WTC11 (cell line): ENCODE measurements around the gene DNTT. TPM values are rescaled to one million over a fixed set of nuclear protein-coding genes. Genes with fewer than 3 reads are reported as not detected.

Experiments used
- ATAC-seq: fragments of 200-7000 bp; cut with Tn5 transposase; 2 replicates; pipeline ENCODE4 v1.10.0; 2021; ENCODE audit warnings: mild to moderate bottlenecking, moderate library complexity
- CTCF ChIA-PET: fragments of 300-600 bp; sonication (Branson Sonifier 250); formaldehyde crosslinking; loops from one replicate; lab custom pipeline; 2021; ENCODE audit warnings: antibody characterized with exemption; lab: Charles Lee
- POLR2A ChIA-PET: fragments of 350-600 bp; sonication (Branson Sonifier 250); formaldehyde crosslinking; loops from one replicate; lab custom pipeline; 2021; ENCODE audit warnings: antibody characterized with exemption; lab: Charles Lee
- DNase-seq: peaks from one replicate; pipeline ENCODE4 v3.0.0; 2021; ENCODE audit warnings: low spot score
- H3K27ac Mint-ChIP-seq: 2 replicates; pipeline ENCODE4 v1.8.0; 2021; ENCODE audit warnings: mixed read lengths
- H3K27me3 Mint-ChIP-seq: 2 replicates; pipeline ENCODE4 v1.8.0; 2021; ENCODE audit warnings: low read depth, mild to moderate bottlenecking, moderate library complexity, mixed read lengths
- H3K36me3 Mint-ChIP-seq: 2 replicates; pipeline ENCODE4 v1.8.0; 2021; ENCODE audit warnings: mixed read lengths
- H3K4me1 Mint-ChIP-seq: 2 replicates; pipeline ENCODE4 v1.8.0; 2022; ENCODE audit warnings: mixed read lengths
- H3K4me3 Mint-ChIP-seq: 2 replicates; pipeline ENCODE4 v1.8.0; 2021; ENCODE audit warnings: mild to moderate bottlenecking, moderate library complexity, mixed read lengths
- H3K9me3 Mint-ChIP-seq: 2 replicates; pipeline ENCODE4 v1.8.0; 2021; ENCODE audit warnings: mixed read lengths
- AR ChIP-seq: fragments of 250-450 bp; sonication (Bioruptor Pico); IDR thresholded peaks from 2 replicates; pipeline ENCODE4 v1.9.0; 2021; ENCODE audit warnings: mild to moderate bottlenecking
- ATF3 ChIP-seq: sonication (generic); formaldehyde crosslinking; conservative IDR thresholded peaks from 2 replicates; pipeline ENCODE4 v1.8.1; 2022; ENCODE audit warnings: mild to moderate bottlenecking, missing genetic modification reagents
- CBFB ChIP-seq: sonication (generic); formaldehyde crosslinking; IDR thresholded peaks from 2 replicates; pipeline ENCODE4 v1.8.1; 2022; ENCODE audit warnings: mild to moderate bottlenecking, low read depth, missing genetic modification reagents
- CDX4 ChIP-seq: fragments of 250-450 bp; sonication (Bioruptor Pico); IDR thresholded peaks from 2 replicates; pipeline ENCODE4 v1.9.0; 2021; ENCODE audit warnings: moderate library complexity, mild to moderate bottlenecking, inconsistent platforms, borderline replicate concordance
- ETV6 ChIP-seq: sonication (generic); formaldehyde crosslinking; IDR thresholded peaks from 2 replicates; pipeline ENCODE4 v1.8.1; 2022; ENCODE audit warnings: mild to moderate bottlenecking, missing genetic modification reagents
- FOXJ3 ChIP-seq: sonication (generic); formaldehyde crosslinking; IDR thresholded peaks from 2 replicates; pipeline ENCODE4 v1.9.0; 2021; ENCODE audit warnings: missing genetic modification reagents, mild to moderate bottlenecking, borderline replicate concordance
- FOXP1 ChIP-seq: sonication (generic); formaldehyde crosslinking; IDR thresholded peaks from 2 replicates; pipeline ENCODE4 v1.8.0; 2022; ENCODE audit warnings: missing genetic modification reagents, mild to moderate bottlenecking, moderate library complexity, borderline replicate concordance
- GRHL2 ChIP-seq: fragments of 250-450 bp; sonication (Bioruptor Pico); IDR thresholded peaks from 2 replicates; pipeline ENCODE4 v1.8.0; 2022; ENCODE audit warnings: mild to moderate bottlenecking, moderate library complexity; ENCODE audit not compliant: insufficient replicate concordance, severe bottlenecking
- GTF2I ChIP-seq: fragments of 250-450 bp; sonication (Bioruptor Pico); conservative IDR thresholded peaks from 2 replicates; pipeline ENCODE4 v1.4.0; 2021; ENCODE audit warnings: mild to moderate bottlenecking
- MAX ChIP-seq: sonication (generic); formaldehyde crosslinking; IDR thresholded peaks from 2 replicates; pipeline ENCODE4 v1.8.0; 2022; ENCODE audit warnings: mild to moderate bottlenecking, missing genetic modification reagents
- MLX ChIP-seq: sonication (generic); formaldehyde crosslinking; IDR thresholded peaks from 2 replicates; pipeline ENCODE4 v1.8.1; 2023; ENCODE audit warnings: mild to moderate bottlenecking, missing genetic modification reagents, moderate library complexity
- NFATC4 ChIP-seq: fragments of 250-450 bp; sonication (Bioruptor Pico); IDR thresholded peaks from 2 replicates; pipeline ENCODE4 v1.9.0; 2021; ENCODE audit warnings: mild to moderate bottlenecking
- NFE2L1 ChIP-seq: sonication (generic); formaldehyde crosslinking; IDR thresholded peaks from 2 replicates; pipeline ENCODE4 v1.8.1; 2023; ENCODE audit warnings: missing genetic modification reagents
- NR2C2 ChIP-seq: sonication (generic); formaldehyde crosslinking; IDR thresholded peaks from 2 replicates; pipeline ENCODE4 v1.8.0; 2022; ENCODE audit warnings: mild to moderate bottlenecking, missing genetic modification reagents
- PREB ChIP-seq: sonication (generic); formaldehyde crosslinking; IDR thresholded peaks from 2 replicates; pipeline ENCODE4 v1.8.1; 2022; ENCODE audit warnings: mild to moderate bottlenecking, missing genetic modification reagents, moderate library complexity, borderline replicate concordance
- TEAD1 ChIP-seq: sonication (generic); formaldehyde crosslinking; IDR thresholded peaks from 2 replicates; pipeline ENCODE4 v1.8.0; 2022; ENCODE audit warnings: mild to moderate bottlenecking, missing genetic modification reagents
- TEAD4 ChIP-seq: sonication (generic); formaldehyde crosslinking; IDR thresholded peaks from 2 replicates; pipeline ENCODE4 v1.8.0; 2022; ENCODE audit warnings: mild to moderate bottlenecking, missing genetic modification reagents
- ZMAT4 ChIP-seq: fragments of 250-450 bp; sonication (Bioruptor Pico); IDR thresholded peaks from 2 replicates; pipeline ENCODE4 v1.9.0; 2021; ENCODE audit warnings: mild to moderate bottlenecking
- ZNF219 ChIP-seq: sonication (generic); formaldehyde crosslinking; IDR thresholded peaks from 2 replicates; pipeline ENCODE4 v1.8.0; 2023; ENCODE audit warnings: missing genetic modification reagents, mild to moderate bottlenecking, borderline replicate concordance
- ZNF232 ChIP-seq: sonication (generic); formaldehyde crosslinking; IDR thresholded peaks from 2 replicates; pipeline ENCODE4 v1.8.0; 2022; ENCODE audit warnings: mild to moderate bottlenecking, missing genetic modification reagents
- ZNF263 ChIP-seq: sonication (generic); formaldehyde crosslinking; IDR thresholded peaks from 2 replicates; pipeline ENCODE4 v1.8.1; 2022; ENCODE audit warnings: low read depth, mild to moderate bottlenecking, moderate library complexity, missing genetic modification reagents
- ZNF396 ChIP-seq: fragments of 250-450 bp; sonication (Bioruptor Pico); IDR thresholded peaks from 2 replicates; pipeline ENCODE4 v1.8.0; 2021; ENCODE audit warnings: mild to moderate bottlenecking, moderate library complexity, borderline replicate concordance
- ZNF416 ChIP-seq: fragments of 250-450 bp; sonication (Bioruptor Pico); IDR thresholded peaks from 2 replicates; pipeline ENCODE4 v1.9.0; 2021; ENCODE audit warnings: mild to moderate bottlenecking, inconsistent platforms
- ZNF425 ChIP-seq: fragments of 250-450 bp; sonication (Bioruptor Pico); conservative IDR thresholded peaks from 2 replicates; pipeline ENCODE4 v1.9.0; 2021; ENCODE audit warnings: mild to moderate bottlenecking
- ZNF512 ChIP-seq: sonication (generic); formaldehyde crosslinking; IDR thresholded peaks from 2 replicates; pipeline ENCODE4 v1.8.1; 2022; ENCODE audit warnings: missing genetic modification reagents, borderline replicate concordance
- total RNA-seq: library from RNA; stranded (reverse); gene quantifications from 3 replicates; pipeline ENCODE4 v1.2.3, GENCODE V29; 2021

The DNTT gene
- total RNA-seq, 1 experiment from 2014 or later: not detected

- CTCF ChIA-PET: interaction anchor here (0.8 to 5.4 kb wide), 4 partner anchors 12 to 93 kb away, joined by 3 to 49 read pairs (median 7); no protein-coding TSS in a partner anchor
- H3K27me3 Mint-ChIP-seq: no peaks in the 10 kb centered on the region
- POLR2A ChIA-PET: no interaction called here
- TF ChIP-seq ZNF232 (CRISPR knock-in tag): no peak
- no peak for TF ChIP-seq ZMAT4 (CRISPR knock-in tag)
- TF ChIP-seq NFATC4 (CRISPR knock-in tag): no peak
- no peak for TF ChIP-seq NFE2L1 (CRISPR knock-in tag)
- no peak for TF ChIP-seq ZNF425
- TF ChIP-seq AR: no peak
- TF ChIP-seq ATF3 (CRISPR knock-in tag): no peak
- no peak for TF ChIP-seq NR2C2 (CRISPR knock-in tag)
- no peak for TF ChIP-seq ZNF263 (CRISPR knock-in tag)
- TF ChIP-seq, all 79 proteins: peak for 0
- no peak for DNase-seq
- no peaks in the 10 kb centered on the region for H3K9me3 Mint-ChIP-seq
- no peaks in the 10 kb centered on the region for H3K36me3 Mint-ChIP-seq
- no peak overlapping the region for H3K4me3 Mint-ChIP-seq
- no peak for ATAC-seq
- H3K4me1 Mint-ChIP-seq: peaks cover 20% of the 10 kb centered on the region
- H3K27ac Mint-ChIP-seq: no peak overlapping the region
Measured at GRCh38 chr10:96322275-96322674, 18.0 kb downstream of the DNTT start.

GRCh38 chr10:96324447-96324846 lies 20.2 kb downstream of the DNTT start:
- peaks cover 17% of the 10 kb centered on the region for H3K4me1 Mint-ChIP-seq
- CTCF ChIA-PET: interaction anchor here (0.6 to 5.4 kb wide), 8 partner anchors 11 to 310 kb away, joined by 3 to 49 read pairs (median 4); no protein-coding TSS in a partner anchor
- H3K36me3 Mint-ChIP-seq: no peaks in the 10 kb centered on the region
- no peak overlapping the region for H3K4me3 Mint-ChIP-seq
- TF ChIP-seq FOXP1 (CRISPR knock-in tag) (no peak), ZNF396 (CRISPR knock-in tag) (no peak), MLX (CRISPR knock-in tag) (no peak), TEAD1 (CRISPR knock-in tag) (no peak), CBFB (CRISPR knock-in tag) (no peak), NFATC4 (CRISPR knock-in tag) (no peak), MAX (CRISPR knock-in tag) (no peak), FOXJ3 (CRISPR knock-in tag) (no peak), TEAD4 (no peak), GTF2I (no peak), CDX4 (CRISPR knock-in tag) (no peak), ZNF512 (CRISPR knock-in tag) (no peak), ZNF219 (CRISPR knock-in tag) (no peak), ETV6 (CRISPR knock-in tag) (no peak), PREB (CRISPR knock-in tag) (no peak), GRHL2 (CRISPR knock-in tag) (no peak), ZNF416 (CRISPR knock-in tag) (no peak), NFE2L1 (CRISPR knock-in tag) (no peak)
- ATAC-seq: peak; percentile 63
- POLR2A ChIA-PET: no interaction called here
- peaks cover under 1% of the 10 kb centered on the region for H3K27me3 Mint-ChIP-seq
- no peak overlapping the region for H3K27ac Mint-ChIP-seq
- DNase-seq: no peak
- no peaks in the 10 kb centered on the region for H3K9me3 Mint-ChIP-seq
